Astrocyte of the cerebellum (primary cell): Measurements from ENCODE around the gene FOXP1.

Source experiments
- DNase-seq: peaks from one replicate; pipeline ENCODE4 v3.0.0-alpha.2; 2011; ENCODE audit warnings: low read depth
- H3K4me3 ChIP-seq: 2 replicates; pipeline ENCODE4 v1.5.1; 2011; ENCODE audit warnings: mild to moderate bottlenecking, low read depth, low read length, moderate library complexity
- CTCF ChIP-seq: IDR thresholded peaks from 2 replicates; pipeline ENCODE4 v1.5.1; 2012; ENCODE audit warnings: low read length, low read depth, moderate library complexity, mild to moderate bottlenecking; ENCODE audit errors: missing control alignments
- in situ Hi-C: cut with HindIII; loops from 2 replicates; pipeline ENCODE4 v1.10.0; 2017; ENCODE audit warnings: low sequenced_read_pairs

The FOXP1 gene

GRCh38 chr3:71360180-71360579 lies 223.3 kb downstream of the FOXP1 start:
- in situ Hi-C loops: no loop called here
- DNase-seq: no peak

GRCh38 chr3:71358243-71358642 lies 225.3 kb downstream of the FOXP1 start:
- TF ChIP-seq CTCF: no peak
- in situ Hi-C loops: no loop called here
- DNase-seq: no peak
- H3K4me3 ChIP-seq: no peak overlapping the region

More at GRCh38 chr3:71360180-71360579, 223.3 kb downstream of the FOXP1 start:
- no peak for TF ChIP-seq CTCF
- no peak overlapping the region for H3K4me3 ChIP-seq

GRCh38 chr3:71356265-71356664 lies 227.3 kb downstream of the FOXP1 start:
- in situ Hi-C loops: no loop called here
- no peak for TF ChIP-seq CTCF
- no peak for DNase-seq
- no peak overlapping the region for H3K4me3 ChIP-seq

- in situ Hi-C loops: no loop called here
- no peak for DNase-seq
- no peak overlapping the region for H3K4me3 ChIP-seq
- no peak for TF ChIP-seq CTCF
Observed at GRCh38 chr3:71355862-71356261, 227.7 kb downstream of the FOXP1 start.

GRCh38 chr3:71355037-71355436 lies 228.5 kb downstream of the FOXP1 start:
- no peak for TF ChIP-seq CTCF
- H3K4me3 ChIP-seq: no peak overlapping the region
- in situ Hi-C loops: no loop called here
- no peak for DNase-seq

- in situ Hi-C loops: no loop called here
- no peak for TF ChIP-seq CTCF
- DNase-seq: no peak
- no peak overlapping the region for H3K4me3 ChIP-seq
Observed at GRCh38 chr3:71351403-71352149, 232.0 kb downstream of the FOXP1 start.
